ENCODE data around the gene GTF2B.

The GTF2B gene

DNA sequence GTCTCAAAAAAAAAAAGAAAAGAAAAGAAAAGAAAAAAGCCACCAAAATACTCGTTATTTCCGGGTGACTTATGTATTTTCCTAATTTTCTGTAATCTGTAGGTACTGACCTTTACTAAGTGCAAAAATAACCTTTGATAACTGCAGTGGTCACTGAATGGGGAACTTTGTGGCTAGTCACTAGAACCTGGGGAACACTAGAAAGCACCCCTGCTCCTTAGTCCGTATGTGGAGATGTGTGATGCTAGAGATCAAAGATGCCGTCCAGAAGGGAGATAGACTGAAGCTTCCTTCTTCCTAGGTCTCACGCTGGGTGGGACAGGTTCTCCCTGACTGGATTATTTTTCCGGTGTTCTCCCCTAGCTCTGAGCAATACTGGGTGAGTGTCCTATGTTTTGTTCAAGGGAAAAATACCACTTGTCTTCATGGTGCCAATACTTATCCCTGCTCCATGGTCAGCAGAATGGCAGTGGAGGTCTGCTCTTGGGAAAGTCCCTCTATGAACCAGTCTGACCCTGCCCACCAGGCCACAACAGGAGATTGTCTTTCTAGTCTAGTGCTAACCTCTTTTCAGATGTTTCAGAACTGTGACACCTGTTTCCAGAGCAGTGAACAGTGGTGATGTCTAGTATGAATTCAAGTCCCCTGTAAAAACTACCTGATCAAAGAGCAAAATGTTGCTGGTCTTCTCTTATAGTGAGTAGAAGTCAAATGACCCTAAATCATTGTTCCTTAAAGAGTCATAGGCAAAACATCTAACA lies 39.9 kb downstream of the GTF2B start:
- TF ChIP-seq, protein P1, sequence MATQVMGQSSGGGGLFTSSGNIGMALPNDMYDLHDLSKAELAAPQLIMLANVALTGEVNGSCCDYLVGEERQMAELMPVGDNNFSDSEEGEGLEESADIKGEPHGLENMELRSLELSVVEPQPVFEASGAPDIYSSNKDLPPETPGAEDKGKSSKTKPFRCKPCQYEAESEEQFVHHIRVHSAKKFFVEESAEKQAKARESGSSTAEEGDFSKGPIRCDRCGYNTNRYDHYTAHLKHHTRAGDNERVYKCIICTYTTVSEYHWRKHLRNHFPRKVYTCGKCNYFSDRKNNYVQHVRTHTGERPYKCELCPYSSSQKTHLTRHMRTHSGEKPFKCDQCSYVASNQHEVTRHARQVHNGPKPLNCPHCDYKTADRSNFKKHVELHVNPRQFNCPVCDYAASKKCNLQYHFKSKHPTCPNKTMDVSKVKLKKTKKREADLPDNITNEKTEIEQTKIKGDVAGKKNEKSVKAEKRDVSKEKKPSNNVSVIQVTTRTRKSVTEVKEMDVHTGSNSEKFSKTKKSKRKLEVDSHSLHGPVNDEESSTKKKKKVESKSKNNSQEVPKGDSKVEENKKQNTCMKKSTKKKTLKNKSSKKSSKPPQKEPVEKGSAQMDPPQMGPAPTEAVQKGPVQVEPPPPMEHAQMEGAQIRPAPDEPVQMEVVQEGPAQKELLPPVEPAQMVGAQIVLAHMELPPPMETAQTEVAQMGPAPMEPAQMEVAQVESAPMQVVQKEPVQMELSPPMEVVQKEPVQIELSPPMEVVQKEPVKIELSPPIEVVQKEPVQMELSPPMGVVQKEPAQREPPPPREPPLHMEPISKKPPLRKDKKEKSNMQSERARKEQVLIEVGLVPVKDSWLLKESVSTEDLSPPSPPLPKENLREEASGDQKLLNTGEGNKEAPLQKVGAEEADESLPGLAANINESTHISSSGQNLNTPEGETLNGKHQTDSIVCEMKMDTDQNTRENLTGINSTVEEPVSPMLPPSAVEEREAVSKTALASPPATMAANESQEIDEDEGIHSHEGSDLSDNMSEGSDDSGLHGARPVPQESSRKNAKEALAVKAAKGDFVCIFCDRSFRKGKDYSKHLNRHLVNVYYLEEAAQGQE (IDR thresholded peaks at IDR 0.05; ENCODE audit: insufficient read depth in 1 of 2, low read depth in 2 of 2, low read length in 2 of 2), result no peak
- no peak for TF ChIP-seq SIN3A (IDR thresholded peaks at IDR 0.05; ENCODE audit: borderline replicate concordance, insufficient read depth, low read length)
- no peak for TF ChIP-seq TAF1 (IDR thresholded peaks at IDR 0.05; ENCODE audit: borderline replicate concordance, insufficient read depth, low read length)
- no peak for TF ChIP-seq POLR2AphosphoS5 (IDR thresholded peaks at IDR 0.05; ENCODE audit: low read depth, low read length)
- TF ChIP-seq FOXP2 (optimal IDR thresholded peaks at IDR 0.05; ENCODE audit: borderline replicate concordance, extremely low read depth, extremely low read length, insufficient read depth), result no peak

DNA sequence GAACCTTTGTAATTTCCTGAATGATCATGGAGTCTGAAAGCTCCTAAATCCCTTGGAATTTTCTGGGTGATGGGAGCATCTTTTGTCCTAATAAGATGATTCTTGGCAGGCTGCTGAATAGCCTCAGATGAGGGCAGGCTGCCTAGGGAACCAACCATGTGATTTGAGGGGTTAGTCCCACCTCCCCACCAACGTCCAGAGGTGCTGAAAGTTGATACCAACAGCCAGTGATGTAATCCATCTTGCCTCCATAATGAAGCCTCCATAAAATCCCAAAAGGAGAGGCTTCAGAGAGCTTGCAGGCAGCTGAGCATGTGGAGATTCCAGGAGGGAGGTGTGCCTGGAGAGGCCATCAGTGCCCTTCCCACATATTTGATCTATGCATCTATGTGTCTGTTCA lies 43.7 kb downstream of the GTF2B start:
- TF ChIP-seq FOXP2 (optimal IDR thresholded peaks at IDR 0.05; ENCODE audit: borderline replicate concordance, extremely low read depth, extremely low read length, insufficient read depth) (no peak), POLR2AphosphoS5 (IDR thresholded peaks at IDR 0.05; ENCODE audit: low read depth, low read length) (no peak), TAF1 (IDR thresholded peaks at IDR 0.05; ENCODE audit: borderline replicate concordance, insufficient read depth, low read length) (no peak), SIN3A (IDR thresholded peaks at IDR 0.05; ENCODE audit: borderline replicate concordance, insufficient read depth, low read length) (no peak)
- TF ChIP-seq, protein P1 (IDR thresholded peaks at IDR 0.05; ENCODE audit: insufficient read depth in 1 of 2, low read depth in 2 of 2, low read length in 2 of 2), result no peak

DNA sequence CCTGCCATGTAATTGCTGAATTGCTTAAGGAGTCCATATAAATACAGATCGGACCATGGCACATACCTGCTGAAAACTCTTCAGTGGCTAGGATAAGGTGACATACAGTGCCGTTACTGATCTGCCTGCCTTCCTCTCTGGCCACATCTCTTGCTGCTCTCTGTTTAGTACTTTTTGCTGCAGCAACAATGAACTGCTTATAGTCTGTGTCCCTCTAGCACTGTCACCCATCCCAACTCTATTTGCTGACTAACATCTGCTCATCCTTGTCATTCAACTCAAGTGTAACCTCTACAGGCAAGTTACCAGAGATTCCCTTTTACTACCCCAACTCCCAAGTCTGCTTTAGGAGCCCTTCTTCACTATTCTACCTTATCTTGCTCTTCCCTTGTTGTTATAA lies 65.6 kb downstream of the GTF2B start:
- TF ChIP-seq POLR2AphosphoS5 (IDR thresholded peaks at IDR 0.05; ENCODE audit: low read depth, low read length), result no peak
- TF ChIP-seq, protein P1 (IDR thresholded peaks at IDR 0.05; ENCODE audit: insufficient read depth in 1 of 2, low read depth in 2 of 2, low read length in 2 of 2), result no peak
- no peak for TF ChIP-seq TAF1 (IDR thresholded peaks at IDR 0.05; ENCODE audit: borderline replicate concordance, insufficient read depth, low read length)
- no peak for TF ChIP-seq FOXP2 (optimal IDR thresholded peaks at IDR 0.05; ENCODE audit: borderline replicate concordance, extremely low read depth, extremely low read length, insufficient read depth)
- TF ChIP-seq SIN3A (IDR thresholded peaks at IDR 0.05; ENCODE audit: borderline replicate concordance, insufficient read depth, low read length), result no peak

DNA sequence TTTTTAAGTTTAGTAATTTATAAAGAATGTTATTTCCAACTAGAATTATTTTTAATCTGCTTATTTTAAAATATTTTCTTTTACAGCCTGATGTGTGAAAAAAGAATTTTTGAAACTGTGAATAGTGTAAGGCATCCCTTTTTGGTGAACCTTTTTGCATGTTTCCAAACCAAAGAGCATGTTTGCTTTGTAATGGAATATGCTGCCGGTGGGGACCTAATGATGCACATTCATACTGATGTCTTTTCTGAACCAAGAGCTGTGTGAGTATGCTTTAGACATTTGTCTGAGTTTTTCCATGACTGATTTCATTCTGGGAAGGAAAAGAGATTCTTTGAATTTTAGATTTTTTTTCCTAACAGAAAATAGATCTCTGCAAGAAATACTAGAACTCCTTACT lies 77.9 kb downstream of the GTF2B start:
- TF ChIP-seq FOXP2 (optimal IDR thresholded peaks at IDR 0.05; ENCODE audit: borderline replicate concordance, extremely low read depth, extremely low read length, insufficient read depth) (no peak), TAF1 (IDR thresholded peaks at IDR 0.05; ENCODE audit: borderline replicate concordance, insufficient read depth, low read length) (no peak), POLR2AphosphoS5 (IDR thresholded peaks at IDR 0.05; ENCODE audit: low read depth, low read length) (no peak), SIN3A (IDR thresholded peaks at IDR 0.05; ENCODE audit: borderline replicate concordance, insufficient read depth, low read length) (no peak)
- TF ChIP-seq, protein P1 (IDR thresholded peaks at IDR 0.05; ENCODE audit: insufficient read depth in 1 of 2, low read depth in 2 of 2, low read length in 2 of 2), result no peak

All from PFSK-1 (cell line).